CD4-positive, CD25-positive, alpha-beta regulatory T cell (primary cell): ENCODE measurements around the gene AQP3. TPM values are rescaled to one million over a fixed set of nuclear protein-coding genes. Genes with fewer than 3 reads are reported as not detected.

Source experiments
- ATAC-seq, 2 donors: fragments of 150-1000 bp; cut with Tn5 transposase; one replicate each; pipeline ENCODE4 v1.10.0; 2021; ENCODE audit warnings: low read depth in 2 of 2, moderate number of reproducible peaks in 2 of 2, moderate library complexity in 1 of 2
- DNase-seq, 3 donors: peaks; one replicate each; pipeline versions ENCODE4 v3.0.0 to v3.0.0-alpha.2; 2012 to 2022; ENCODE audit warnings: mixed read lengths in 1 of 3
- H3K27ac ChIP-seq: one replicate; pipeline ENCODE4 v1.7.0; 2013; ENCODE audit warnings: mild to moderate bottlenecking, low read length; ENCODE audit not compliant: insufficient read depth, poor library complexity, severe bottlenecking
- H3K27me3 ChIP-seq: one replicate; pipeline ENCODE4 v1.7.0; 2013; ENCODE audit warnings: low read length; ENCODE audit not compliant: control insufficient read depth, insufficient read depth
- H3K36me3 ChIP-seq: one replicate; pipeline ENCODE4 v1.7.0; 2013; ENCODE audit warnings: mild to moderate bottlenecking, low read length, moderate library complexity; ENCODE audit not compliant: control insufficient read depth, insufficient read depth
- H3K4me1 ChIP-seq: 2 replicates; pipeline ENCODE4 v1.7.0; 2013; ENCODE audit warnings: mild to moderate bottlenecking, low read length; ENCODE audit not compliant: insufficient read depth, control insufficient read depth, poor library complexity, severe bottlenecking
- H3K4me3 ChIP-seq: one replicate; pipeline ENCODE4 v1.7.0; 2013; ENCODE audit warnings: low read depth, mild to moderate bottlenecking, low read length, moderate library complexity
- H3K9me3 ChIP-seq, 2 experiments: 1 replicate in 1 of 2; 2 replicates in 1 of 2; pipeline ENCODE4 v1.7.0; 2013; ENCODE audit warnings: low read length in 2 of 2, mild to moderate bottlenecking in 1 of 2, moderate library complexity in 1 of 2; ENCODE audit not compliant: control insufficient read depth in 2 of 2
- H3K27ac Mint-ChIP-seq, 3 donors: one replicate each; pipeline ENCODE4 v1.8.0; 2020 to 2022; ENCODE audit warnings: mild to moderate bottlenecking in 3 of 3, mixed read lengths in 3 of 3, moderate library complexity in 2 of 3
- H3K27me3 Mint-ChIP-seq: one replicate; pipeline ENCODE4 v1.8.0; 2022; ENCODE audit warnings: mild to moderate bottlenecking, mixed read lengths
- H3K36me3 Mint-ChIP-seq: one replicate; pipeline ENCODE4 v1.8.0; 2020; ENCODE audit warnings: mixed read lengths
- H3K4me1 Mint-ChIP-seq, 4 donors: one replicate each; pipeline ENCODE4 v1.8.0; 2020 to 2022; ENCODE audit warnings: mixed read lengths in 4 of 4, mild to moderate bottlenecking in 1 of 4
- H3K4me3 Mint-ChIP-seq, 4 donors: one replicate each; pipeline ENCODE4 v1.8.0; 2020 to 2022; ENCODE audit warnings: mild to moderate bottlenecking in 4 of 4, mixed read lengths in 4 of 4, moderate library complexity in 3 of 4
- H3K9me3 Mint-ChIP-seq, 7 donors: one replicate each; pipeline ENCODE4 v1.8.0; 2020 to 2022; ENCODE audit warnings: mixed read lengths in 7 of 7, mild to moderate bottlenecking in 3 of 7, moderate library complexity in 2 of 7
- polyA plus RNA-seq, 4 donors: library from polyadenylated mRNA; unstranded; fragments of 300-500 nt; fragmentation: Illumina TruSeq; gene quantifications; one replicate each; pipeline ENCODE4 v1.2.3, GENCODE V29; 2021
- total RNA-seq: library from RNA; stranded (reverse); gene quantifications from one replicate; pipeline ENCODE4 v1.2.3, GENCODE V29; 2022

AQP3 gene
- total and polyA plus RNA-seq, 5 donors from 2014 or later = 140 to 543 (median 372) TPM

GRCh38 chr9:33445389-33446239 lies 1.8 kb downstream of the AQP3 start:
- Histone ChIP-seq H3K4me1 (peaks cover 53% of the 10 kb centered on the region), H3K4me3 (peak overlapping the region; percentile 87), H3K27me3 (no peaks in the 10 kb centered on the region), H3K36me3 (peaks cover 38% of the 10 kb centered on the region), H3K9me3 (no peaks in the 10 kb centered on the region), H3K27ac (peak overlapping the region; percentile 79)
- DNase-seq (peak in 1 of 3 donors; percentile 16), ATAC-seq (no peak)
- peaks cover 0 to 1% (median 0%) of the 10 kb centered on the region in 7 donors for H3K9me3 Mint-ChIP-seq
- peak overlapping the region; percentile 93 to 99 (median 95) for H3K27ac Mint-ChIP-seq
- peak overlapping the region; percentile 89 to 96 (median 96) for H3K4me3 Mint-ChIP-seq
- peaks cover 25% of the 10 kb centered on the region for H3K36me3 Mint-ChIP-seq
- H3K4me1 Mint-ChIP-seq = peaks cover 8 to 80% (median 30%) of the 10 kb centered on the region in 4 donors
- H3K27me3 Mint-ChIP-seq = no peaks in the 10 kb centered on the region

- peak overlapping the region; percentile 57 to 96 (median 78) for H3K4me3 Mint-ChIP-seq
- peaks cover 14 to 72% (median 31%) of the 10 kb centered on the region in 4 donors for H3K4me1 Mint-ChIP-seq
- peak overlapping the region; percentile 52 for H3K27ac ChIP-seq
- H3K27ac Mint-ChIP-seq = peak overlapping the region; percentile 73 to 93 (median 76)
- no peak for ATAC-seq
- no peaks in the 10 kb centered on the region for H3K27me3 Mint-ChIP-seq
- H3K27me3 ChIP-seq = no peaks in the 10 kb centered on the region
- no peaks in the 10 kb centered on the region for H3K9me3 ChIP-seq
- no peak for DNase-seq
- H3K9me3 Mint-ChIP-seq = peaks cover 0 to 1% (median 0%) of the 10 kb centered on the region in 7 donors
- peaks cover 33% of the 10 kb centered on the region for H3K36me3 Mint-ChIP-seq
- H3K4me3 ChIP-seq = no peak overlapping the region
- H3K36me3 ChIP-seq = peaks cover 45% of the 10 kb centered on the region
- peaks cover 52% of the 10 kb centered on the region for H3K4me1 ChIP-seq
These were observed 3.8 kb downstream of the AQP3 start for GRCh38 chr9:33443464-33444154.

GRCh38 chr9:33443047-33443446 lies 4.3 kb downstream of the AQP3 start:
- Histone ChIP-seq H3K36me3 (peaks cover 45% of the 10 kb centered on the region), H3K4me3 (no peak overlapping the region), H3K27ac (no peak overlapping the region), H3K27me3 (no peaks in the 10 kb centered on the region), H3K9me3 (no peaks in the 10 kb centered on the region), H3K4me1 (peaks cover 46% of the 10 kb centered on the region)
- peaks cover 33% of the 10 kb centered on the region for H3K36me3 Mint-ChIP-seq
- ATAC-seq (no peak), DNase-seq (no peak)
- no peak overlapping the region for H3K27ac Mint-ChIP-seq
- no peaks in the 10 kb centered on the region for H3K9me3 Mint-ChIP-seq
- no peaks in the 10 kb centered on the region for H3K27me3 Mint-ChIP-seq
- peak overlapping the region; percentile 36 to 89 (median 54) for H3K4me3 Mint-ChIP-seq
- H3K4me1 Mint-ChIP-seq = peaks cover 15 to 67% (median 31%) of the 10 kb centered on the region in 4 donors

- Mint-ChIP-seq H3K27ac (no peak overlapping the region), H3K4me3 (peak overlapping the region in 1 of 4 donors; percentile 89)
- DNase-seq = no peak
These were observed 5.3 kb downstream of the AQP3 start for GRCh38 chr9:33442125-33442524.

GRCh38 chr9:33440609-33441008 lies 6.8 kb downstream of the AQP3 start:
- Histone ChIP-seq H3K4me3 (no peak overlapping the region), H3K27ac (no peak overlapping the region), H3K27me3 (no peaks in the 10 kb centered on the region), H3K36me3 (peaks cover 45% of the 10 kb centered on the region), H3K9me3 (no peaks in the 10 kb centered on the region), H3K4me1 (peaks cover 24% of the 10 kb centered on the region)
- Mint-ChIP-seq H3K27ac (peak overlapping the region in 2 of 3 donors; percentile 3 to 33), H3K4me1 (peaks cover 16 to 54% (median 22%) of the 10 kb centered on the region in 4 donors), H3K27me3 (no peaks in the 10 kb centered on the region), H3K9me3 (no peaks in the 10 kb centered on the region), H3K4me3 (peak overlapping the region in 1 of 4 donors; percentile 74), H3K36me3 (peaks cover 33% of the 10 kb centered on the region)
- ATAC-seq (no peak), DNase-seq (no peak)

More at GRCh38 chr9:33442125-33442524, 5.3 kb downstream of the AQP3 start:
- peaks cover 45% of the 10 kb centered on the region for H3K36me3 ChIP-seq
- peaks cover 33% of the 10 kb centered on the region for H3K36me3 Mint-ChIP-seq
- peak overlapping the region; percentile 6 for H3K27ac ChIP-seq
- no peaks in the 10 kb centered on the region for H3K27me3 Mint-ChIP-seq
- no peak for ATAC-seq
- no peaks in the 10 kb centered on the region for H3K9me3 Mint-ChIP-seq
- peaks cover 18 to 66% (median 30%) of the 10 kb centered on the region in 4 donors for H3K4me1 Mint-ChIP-seq
- peaks cover 39% of the 10 kb centered on the region for H3K4me1 ChIP-seq
- H3K27me3 ChIP-seq = no peaks in the 10 kb centered on the region
- no peak overlapping the region for H3K4me3 ChIP-seq
- H3K9me3 ChIP-seq = no peaks in the 10 kb centered on the region

GRCh38 chr9:33440204-33440603 lies 7.2 kb downstream of the AQP3 start:
- DNase-seq = no peak

GRCh38 chr9:33439731-33440130 lies 7.7 kb downstream of the AQP3 start:
- Histone ChIP-seq H3K36me3 (peaks cover 40% of the 10 kb centered on the region), H3K27me3 (no peaks in the 10 kb centered on the region), H3K27ac (no peak overlapping the region), H3K9me3 (no peaks in the 10 kb centered on the region), H3K4me3 (no peak overlapping the region), H3K4me1 (peaks cover 15% of the 10 kb centered on the region)
- ATAC-seq = no peak
- DNase-seq = no peak
- peak overlapping the region in 1 of 4 donors; percentile 74 for H3K4me3 Mint-ChIP-seq
- H3K27ac Mint-ChIP-seq = peak overlapping the region in 2 of 3 donors; percentile 33 to 69
- no peaks in the 10 kb centered on the region for H3K9me3 Mint-ChIP-seq
- H3K27me3 Mint-ChIP-seq = no peaks in the 10 kb centered on the region
- H3K36me3 Mint-ChIP-seq = peaks cover 27% of the 10 kb centered on the region
- H3K4me1 Mint-ChIP-seq = peaks cover 11 to 45% (median 15%) of the 10 kb centered on the region in 4 donors

More at GRCh38 chr9:33440204-33440603, 7.2 kb downstream of the AQP3 start:
- peaks cover 32% of the 10 kb centered on the region for H3K36me3 Mint-ChIP-seq
- no peaks in the 10 kb centered on the region for H3K27me3 Mint-ChIP-seq
- H3K27ac Mint-ChIP-seq = peak overlapping the region in 2 of 3 donors; percentile 3 to 33
- Histone ChIP-seq H3K9me3 (no peaks in the 10 kb centered on the region), H3K27ac (no peak overlapping the region), H3K4me1 (peaks cover 20% of the 10 kb centered on the region), H3K36me3 (peaks cover 45% of the 10 kb centered on the region), H3K4me3 (no peak overlapping the region), H3K27me3 (no peaks in the 10 kb centered on the region)
- H3K4me3 Mint-ChIP-seq = peak overlapping the region in 1 of 4 donors; percentile 74
- ATAC-seq = no peak
- H3K4me1 Mint-ChIP-seq = peaks cover 15 to 50% (median 20%) of the 10 kb centered on the region in 4 donors
- H3K9me3 Mint-ChIP-seq = no peaks in the 10 kb centered on the region
